ENCODE measurements around the gene SUPT20HL1.
"Not testable (repeated sequence)": the region's sequence is repeated elsewhere in the genome, so short reads cannot be mapped to it uniquely, and the experiment has no call there.

Gene SUPT20HL1

DNA sequence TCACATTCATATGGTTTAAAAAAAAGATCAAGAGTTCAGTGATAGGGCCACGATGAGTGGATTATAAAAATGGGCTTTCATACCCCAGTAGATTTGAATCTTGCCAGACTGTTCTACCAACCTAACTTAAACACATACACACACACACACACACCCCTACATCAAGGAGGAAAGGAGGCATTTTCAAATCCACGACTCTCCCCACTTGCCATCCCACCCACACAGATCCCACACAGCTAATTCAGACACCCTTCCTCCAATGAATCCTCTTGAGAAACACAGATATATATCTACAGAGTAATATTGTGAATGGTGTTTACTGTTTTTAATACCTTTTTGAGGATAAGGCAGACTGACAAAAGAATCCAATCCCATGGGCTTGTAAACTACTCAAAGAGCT is 16.8 kb downstream of the SUPT20HL1 start:
- TF ChIP-seq, protein P1, sequence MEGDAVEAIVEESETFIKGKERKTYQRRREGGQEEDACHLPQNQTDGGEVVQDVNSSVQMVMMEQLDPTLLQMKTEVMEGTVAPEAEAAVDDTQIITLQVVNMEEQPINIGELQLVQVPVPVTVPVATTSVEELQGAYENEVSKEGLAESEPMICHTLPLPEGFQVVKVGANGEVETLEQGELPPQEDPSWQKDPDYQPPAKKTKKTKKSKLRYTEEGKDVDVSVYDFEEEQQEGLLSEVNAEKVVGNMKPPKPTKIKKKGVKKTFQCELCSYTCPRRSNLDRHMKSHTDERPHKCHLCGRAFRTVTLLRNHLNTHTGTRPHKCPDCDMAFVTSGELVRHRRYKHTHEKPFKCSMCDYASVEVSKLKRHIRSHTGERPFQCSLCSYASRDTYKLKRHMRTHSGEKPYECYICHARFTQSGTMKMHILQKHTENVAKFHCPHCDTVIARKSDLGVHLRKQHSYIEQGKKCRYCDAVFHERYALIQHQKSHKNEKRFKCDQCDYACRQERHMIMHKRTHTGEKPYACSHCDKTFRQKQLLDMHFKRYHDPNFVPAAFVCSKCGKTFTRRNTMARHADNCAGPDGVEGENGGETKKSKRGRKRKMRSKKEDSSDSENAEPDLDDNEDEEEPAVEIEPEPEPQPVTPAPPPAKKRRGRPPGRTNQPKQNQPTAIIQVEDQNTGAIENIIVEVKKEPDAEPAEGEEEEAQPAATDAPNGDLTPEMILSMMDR (IDR thresholded peaks at IDR 0.05): no peak
- no peaks in the 10 kb centered on the region for H3K36me3 Mint-ChIP-seq (ENCODE audit: low read depth)
- DNase-seq: no peak
- H3K9me3 Mint-ChIP-seq: peaks cover 5% of the 10 kb centered on the region
- H3K4me3 Mint-ChIP-seq: no peak overlapping the region
- H3K27me3 Mint-ChIP-seq (ENCODE audit: low read depth, poor library complexity): peaks cover 18% of the 10 kb centered on the region
- H3K27ac Mint-ChIP-seq: no peak overlapping the region
- H3K4me1 Mint-ChIP-seq: peaks cover under 1% of the 10 kb centered on the region

DNA sequence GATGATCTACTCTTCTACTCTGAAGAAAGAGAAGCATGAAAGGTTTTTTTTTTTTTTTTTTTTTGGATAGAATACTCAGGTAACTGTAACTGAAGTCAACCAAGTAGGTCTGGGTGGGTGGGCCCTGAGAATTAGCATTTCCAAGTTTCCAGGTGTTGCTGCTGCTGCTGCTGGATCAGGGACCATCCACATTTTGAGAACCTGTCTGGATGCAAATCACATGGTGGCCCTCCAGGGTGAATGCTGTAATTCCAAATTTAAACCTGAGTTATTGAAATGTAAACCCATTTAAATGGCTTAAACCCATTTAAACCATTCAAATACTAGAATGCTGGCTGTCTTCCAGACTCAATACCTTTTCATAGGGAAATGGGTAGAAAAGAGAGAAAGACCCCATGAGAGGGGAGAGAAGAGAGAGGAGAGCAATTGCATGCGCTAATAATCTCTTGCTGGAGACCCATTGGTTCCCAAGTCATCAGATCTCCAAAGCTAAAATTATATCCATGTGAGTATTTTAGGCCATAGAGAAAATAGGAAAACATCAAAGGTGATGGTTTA is 17.6 kb downstream of the SUPT20HL1 start:
- Mint-ChIP-seq H3K4me3 (no peak overlapping the region), H3K9me3 (peaks cover under 1% of the 10 kb centered on the region), H3K27me3 (ENCODE audit: low read depth, poor library complexity) (peaks cover 13% of the 10 kb centered on the region), H3K27ac (no peak overlapping the region), H3K36me3 (ENCODE audit: low read depth) (no peaks in the 10 kb centered on the region), H3K4me1 (no peaks in the 10 kb centered on the region)
- TF ChIP-seq, protein P1 (IDR thresholded peaks at IDR 0.05): no peak
- no peak for DNase-seq

DNA sequence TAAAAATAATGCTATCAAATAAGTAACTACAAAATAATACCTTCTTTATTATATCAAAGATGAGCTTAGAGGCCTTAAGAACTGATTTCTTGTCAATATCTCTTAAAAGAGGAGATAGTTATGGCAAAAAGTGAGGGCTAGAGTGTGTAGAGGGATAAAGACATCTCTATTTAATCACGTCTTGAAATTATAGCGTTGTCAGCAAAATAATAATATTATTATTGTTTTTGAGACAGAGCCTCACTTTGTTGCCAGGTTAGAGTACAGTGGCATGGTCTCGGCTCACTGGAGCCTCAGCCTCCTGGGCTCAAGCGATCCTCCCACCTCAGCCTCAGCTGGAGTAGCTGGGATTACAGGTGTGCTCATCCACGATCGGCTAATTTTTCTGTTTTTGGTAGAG is 18.3 kb downstream of the SUPT20HL1 start:
- H3K4me3 Mint-ChIP-seq: no peak overlapping the region
- no peak for DNase-seq
- no peak overlapping the region for H3K27ac Mint-ChIP-seq
- H3K27me3 Mint-ChIP-seq (ENCODE audit: low read depth, poor library complexity): peaks cover 7% of the 10 kb centered on the region
- no peaks in the 10 kb centered on the region for H3K9me3 Mint-ChIP-seq
- no peaks in the 10 kb centered on the region for H3K4me1 Mint-ChIP-seq
- no peaks in the 10 kb centered on the region for H3K36me3 Mint-ChIP-seq (ENCODE audit: low read depth)
- TF ChIP-seq, protein P1 (IDR thresholded peaks at IDR 0.05): no peak

DNA sequence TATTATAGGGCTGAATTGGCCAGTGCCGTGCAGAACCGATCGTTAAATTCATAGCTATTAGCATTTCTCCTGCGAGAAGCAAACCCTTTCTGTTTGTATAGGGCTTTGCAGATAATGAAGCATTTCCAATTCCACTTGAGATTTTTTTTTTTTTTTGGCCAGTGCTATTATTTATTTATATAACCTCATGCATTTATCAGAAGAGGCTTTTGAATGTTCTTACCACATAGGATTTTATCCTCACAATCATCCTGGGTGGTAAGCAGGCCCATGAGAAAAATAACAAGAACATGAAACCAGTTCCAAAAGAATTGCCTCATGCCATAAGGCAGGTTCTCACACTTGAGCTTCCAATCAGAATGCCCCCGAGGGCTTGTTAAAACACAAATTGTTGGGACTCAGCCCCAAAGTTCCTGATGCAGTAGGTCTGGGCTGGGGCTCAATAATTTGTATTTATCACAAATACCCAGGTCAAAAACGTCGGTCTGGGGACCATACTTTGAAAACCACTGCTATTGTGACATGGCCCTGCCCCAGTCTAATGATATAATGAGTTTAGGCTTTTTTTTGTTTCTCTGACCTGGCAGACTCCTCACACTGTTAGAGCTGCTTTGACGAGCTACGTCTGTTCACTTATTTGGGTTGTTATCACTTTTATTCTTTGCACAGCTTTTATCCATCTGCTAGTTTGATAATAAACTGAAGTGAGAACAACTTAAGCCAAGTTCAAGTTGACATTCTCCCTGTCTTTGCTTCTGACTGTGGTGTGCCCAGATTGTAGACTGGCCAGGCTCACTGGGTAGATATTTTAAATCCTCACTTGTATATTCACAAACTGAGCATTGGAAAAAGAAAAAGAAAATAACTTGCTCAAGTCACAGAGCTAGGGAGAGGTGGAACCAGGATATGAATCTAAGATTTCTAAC is 20.1 kb downstream of the SUPT20HL1 start:
- H3K4me1 Mint-ChIP-seq: no peaks in the 10 kb centered on the region
- TF ChIP-seq, protein P1 (IDR thresholded peaks at IDR 0.05): no peak
- no peak for DNase-seq
- peaks cover 13% of the 10 kb centered on the region for H3K27me3 Mint-ChIP-seq (ENCODE audit: low read depth, poor library complexity)
- H3K9me3 Mint-ChIP-seq: no peaks in the 10 kb centered on the region
- H3K27ac Mint-ChIP-seq: no peak overlapping the region
- no peak overlapping the region for H3K4me3 Mint-ChIP-seq
- no peaks in the 10 kb centered on the region for H3K36me3 Mint-ChIP-seq (ENCODE audit: low read depth)

DNA sequence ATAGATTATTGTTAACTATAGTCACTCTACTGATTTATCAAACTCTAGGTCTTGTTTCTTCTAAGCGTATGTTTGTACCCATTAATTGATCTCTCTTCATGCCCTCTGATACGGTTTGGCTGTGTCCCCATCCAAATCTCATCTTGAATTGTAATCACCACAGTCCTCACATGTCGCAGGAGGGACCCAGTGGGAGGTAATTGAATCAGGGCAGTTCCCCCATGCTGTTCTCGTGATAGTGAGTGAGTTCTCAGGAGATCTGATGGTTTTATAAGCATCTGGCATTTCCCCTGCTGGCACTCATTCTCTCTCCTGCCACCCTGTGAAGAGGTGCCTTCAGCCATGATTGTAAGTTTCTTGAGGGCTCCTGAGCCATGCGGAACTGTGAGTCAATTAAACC is 21.9 kb downstream of the SUPT20HL1 start:
- not testable (repeated sequence) for DNase-seq; H3K27ac Mint-ChIP-seq; H3K4me1 Mint-ChIP-seq; H3K9me3 Mint-ChIP-seq; H3K4me3 Mint-ChIP-seq; H3K36me3 Mint-ChIP-seq (ENCODE audit: low read depth)
- H3K27me3 Mint-ChIP-seq (ENCODE audit: low read depth, poor library complexity): peaks cover 13% of the 10 kb centered on the region

DNA sequence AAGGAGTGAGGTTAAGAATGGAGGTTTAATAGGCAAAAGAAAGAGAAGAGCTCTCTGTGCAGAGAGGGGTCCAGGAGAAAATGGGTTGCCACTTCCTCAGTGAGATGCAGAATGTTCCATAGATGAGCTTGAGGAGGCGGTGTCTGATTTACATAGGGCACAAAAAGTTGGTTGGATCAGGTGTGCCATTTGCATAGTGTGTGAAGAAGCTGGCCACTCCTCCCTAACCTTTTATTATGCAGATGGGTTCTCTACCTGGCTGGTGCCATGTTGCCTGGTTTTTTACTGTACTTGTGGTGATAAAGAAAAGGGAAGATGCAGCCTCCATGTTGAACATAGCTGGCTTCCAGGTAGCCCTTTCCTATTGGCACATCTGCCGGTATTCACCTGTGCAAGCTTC is 27.3 kb downstream of the SUPT20HL1 start:
- H3K4me1 Mint-ChIP-seq: peaks cover 16% of the 10 kb centered on the region
- TF ChIP-seq, protein P1 (IDR thresholded peaks at IDR 0.05): no peak
- H3K27ac Mint-ChIP-seq: no peak overlapping the region
- no peak for DNase-seq
- no peaks in the 10 kb centered on the region for H3K9me3 Mint-ChIP-seq
- peaks cover 9% of the 10 kb centered on the region for H3K27me3 Mint-ChIP-seq (ENCODE audit: low read depth, poor library complexity)
- no peaks in the 10 kb centered on the region for H3K36me3 Mint-ChIP-seq (ENCODE audit: low read depth)
- H3K4me3 Mint-ChIP-seq: no peak overlapping the region
